ENCODE data around the gene ECD.

The ECD gene

GRCh38 chr10:73096041-73096448 lies 71.8 kb downstream of the ECD start:
- peak; percentile 77 to 81 for DNase-seq

- DNase-seq, result peak; percentile 44 to 48
Observed at GRCh38 chr10:73095481-73096021, 72.3 kb downstream of the ECD start.

GRCh38 chr10:73094986-73095480 lies 72.8 kb downstream of the ECD start:
- DNase-seq, result no peak

GRCh38 chr10:73093922-73094850 lies 73.6 kb downstream of the ECD start:
- DNase-seq, result no peak

- no peak for DNase-seq
Observed at GRCh38 chr10:73092830-73093229, 75.0 kb downstream of the ECD start.

- no peak for DNase-seq
Observed at GRCh38 chr10:73088304-73088703, 79.5 kb downstream of the ECD start.

GRCh38 chr10:73086816-73087215 lies 81.0 kb downstream of the ECD start:
- no peak for DNase-seq

- no peak for DNase-seq
Observed at GRCh38 chr10:73084209-73084608, 83.6 kb downstream of the ECD start.
